ENCODE measurements around the gene PNKD. TPM values are rescaled to one million over a fixed set of nuclear protein-coding genes. Genes with fewer than 3 reads are reported as not detected.

The PNKD gene
- total and polyA plus RNA-seq, 10 of the 15 experiments (the other 5 are each of a cell fraction or from before 2014, with no cell fraction given) = 27.2 to 106 (median 61.3) TPM

GRCh38 chr2:218264773-218265561, 5.4 kb upstream of the PNKD start:
- H2AFZ ChIP-seq (ENCODE audit: control insufficient read depth, low read depth, low read length) = no peak overlapping the region
- intact Hi-C loops (cut with micrococcal nuclease; ENCODE audit: unreplicated experiment) = no loop called here
- BruUV-seq (replicated peaks) = no TSS peak
- TF ChIP-seq ZBED1 (IDR thresholded peaks at IDR 0.05; ENCODE audit: borderline replicate concordance) (no peak), IKZF2 (IDR thresholded peaks at IDR 0.05) (no peak), PKNOX1 (IDR thresholded peaks at IDR 0.05) (no peak), POLR2AphosphoS2 (IDR thresholded peaks at IDR 0.05; ENCODE audit: low read depth, low read length) (no peak), BCLAF1 (IDR thresholded peaks at IDR 0.05) (no peak), BMI1 (IDR thresholded peaks at IDR 0.05; ENCODE audit: borderline replicate concordance) (no peak), BRCA1 (IDR thresholded peaks at IDR 0.05; ENCODE audit: low read depth, low read length) (no peak), CEBPB (IDR thresholded peaks at IDR 0.05; ENCODE audit: borderline replicate concordance in 1 of 2, low read depth in 2 of 2, low read length in 2 of 2) (no peak), GATAD2B (conservative IDR thresholded peaks at IDR 0.05; ENCODE audit: low read depth) (no peak), STAT1 (conservative IDR thresholded peaks at IDR 0.05) (no peak), NFYA (IDR thresholded peaks at IDR 0.05; ENCODE audit: borderline replicate concordance, low read depth, low read length) (no peak), SP1 (IDR thresholded peaks at IDR 0.05; ENCODE audit: low read depth, low read length) (no peak), CUX1 (IDR thresholded peaks at IDR 0.05; ENCODE audit: insufficient replicate concordance, low read depth, low read length) (no peak)
- no peak overlapping the region for H3K4me2 ChIP-seq (ENCODE audit: control insufficient read depth, insufficient read depth)
- H3K27me3 ChIP-seq (replicated peaks in 1 of 2; ENCODE audit: control insufficient read depth in 2 of 2, insufficient read depth in 2 of 2, low read length in 1 of 2) = no peaks in the 10 kb centered on the region
- H3K27ac ChIP-seq (ENCODE audit: control insufficient read depth, insufficient read depth) = no peak overlapping the region
- no peak for FAIRE-seq
- H3K4me1 ChIP-seq (ENCODE audit: control insufficient read depth, insufficient read depth, low read length) = peaks cover 17% of the 10 kb centered on the region
- no peak for ATAC-seq
- H3K4me3 ChIP-seq = no peak overlapping the region
- no peaks in the 10 kb centered on the region for H4K20me1 ChIP-seq (ENCODE audit: control insufficient read depth, insufficient read depth)
- no peak overlapping the region for H3K9ac ChIP-seq (ENCODE audit: control insufficient read depth, insufficient read depth, low read length)
- CTCF ChIA-PET = no interaction called here
- SMC1A ChIA-PET (ENCODE audit: uncharacterized antibody, unreplicated experiment) = no interaction called here
- peaks cover 10 to 18% of the 10 kb centered on the region in 2 experiments; a peak in 3 of 4 replicates for H3K36me3 ChIP-seq (ENCODE audit: control insufficient read depth in 2 of 2, insufficient read depth in 2 of 2, low read length in 1 of 2)
- in situ Hi-C loops (cut with MboI) = no loop called here
- H3K79me2 ChIP-seq (ENCODE audit: control insufficient read depth, insufficient read depth, low read length) = peaks cover 9% of the 10 kb centered on the region
- DNase-seq (ENCODE audit: low read depth, low spot score) = no peak
- WGBS (ENCODE audit: insufficient coverage, insufficient replicate concordance, low lambda C conversion rate, missing lambda C conversion rate) = 84% methylated on average over 19 of the region's 22 CpGs
- no peaks in the 10 kb centered on the region for H3K9me3 ChIP-seq (replicated peaks; ENCODE audit: control insufficient read depth, insufficient read depth, low read length)
- POLR2A ChIA-PET = no interaction called here
- RAD21 ChIA-PET (ENCODE audit: unreplicated experiment) = no interaction called here
